OCI-LY3 (cell line): ENCODE data around the gene LAD1.

Experiments
- H2AFZ ChIP-seq: fragments of 200-600, 300-600 bp; shearing (Covaris generic); 2 replicates; pipeline ENCODE4 v1.6.0; 2014; ENCODE audit warnings: antibody characterized with exemption, low read depth, low read length
- H3K27ac ChIP-seq: fragments of 200-600, 300-600 bp; sonication (generic); 2 replicates; pipeline ENCODE4 v1.5.1; 2014; ENCODE audit warnings: mild to moderate bottlenecking, low read length, moderate library complexity, mixed read lengths
- H3K27me3 ChIP-seq: fragments of 200-600, 300-600 bp; sonication (generic); 2 replicates; pipeline ENCODE4 v1.6.1; 2014; ENCODE audit warnings: low read depth, low read length, mixed read lengths
- H3K36me3 ChIP-seq: fragments of 200-600, 300-600 bp; sonication (generic); replicated peaks from 2 replicates; pipeline ENCODE3; 2014; ENCODE audit warnings: low read depth, low read length, mixed read lengths
- H3K4me1 ChIP-seq: fragments of 300-600, 200-600 bp; sonication (generic); 2 replicates; pipeline ENCODE4 v1.6.1; 2014; ENCODE audit warnings: low read length, mixed read lengths
- H3K4me2 ChIP-seq: fragments of 200-600, 300-600 bp; sonication (generic); 2 replicates; pipeline ENCODE4 v1.6.1; 2014; ENCODE audit warnings: low read length, mixed read lengths
- H3K4me3 ChIP-seq: fragments of 300-600, 200-600 bp; sonication (generic); 2 replicates; pipeline ENCODE4 v1.5.1; 2014; ENCODE audit warnings: antibody characterized with exemption, mild to moderate bottlenecking, low read length, moderate library complexity
- H3K79me2 ChIP-seq: fragments of 300-600, 200-600 bp; shearing (Covaris generic); 2 replicates; pipeline ENCODE4 v1.6.1; 2014; ENCODE audit warnings: mild to moderate bottlenecking, low read length, mixed read lengths
- H3K9ac ChIP-seq: fragments of 300-600, 200-600 bp; shearing (Covaris generic); 2 replicates; pipeline ENCODE4 v1.6.0; 2014; ENCODE audit warnings: mild to moderate bottlenecking, low read length, moderate library complexity
- H3K9me3 ChIP-seq: fragments of 200-600, 300-600 bp; shearing (Covaris generic); 2 replicates; pipeline ENCODE4 v1.6.1; 2014; ENCODE audit warnings: low read length, mixed read lengths; ENCODE audit not compliant: insufficient read depth
- H4K20me1 ChIP-seq: fragments of 200-600, 300-600 bp; sonication (generic); 2 replicates; pipeline ENCODE4 v1.6.1; 2016; ENCODE audit warnings: low read length, mixed read lengths; ENCODE audit not compliant: insufficient read depth
- CTCF ChIP-seq: fragments of 200-600, 300-600 bp; sonication (generic); IDR thresholded peaks from 2 replicates; pipeline ENCODE4 v1.5.1; 2014; ENCODE audit warnings: antibody characterized with exemption, low read length, low read depth
- EZH2phosphoT487 ChIP-seq: fragments of 200-600 bp; shearing (Covaris generic); IDR thresholded peaks from 2 replicates; pipeline ENCODE4 v1.6.1; 2018; ENCODE audit warnings: antibody characterized with exemption, mixed run types, low read depth

Gene LAD1

GRCh38 chr1:201406831-201407406 lies 7.8 kb upstream of the LAD1 start:
- Histone ChIP-seq H3K4me1 (peaks cover 19% of the 10 kb centered on the region), H3K4me3 (no peak overlapping the region), H4K20me1 (no peaks in the 10 kb centered on the region), H3K9me3 (no peaks in the 10 kb centered on the region), H2AFZ (no peak overlapping the region), H3K9ac (no peak overlapping the region), H3K27me3 (peaks cover 50% of the 10 kb centered on the region), H3K79me2 (no peaks in the 10 kb centered on the region), H3K36me3 (no peaks in the 10 kb centered on the region), H3K27ac (no peak overlapping the region), H3K4me2 (no peak overlapping the region)
- TF ChIP-seq CTCF (no peak), EZH2phosphoT487 (no peak)

- H3K4me2 ChIP-seq, result no peak overlapping the region
- H3K4me1 ChIP-seq, result peaks cover 19% of the 10 kb centered on the region
- H3K79me2 ChIP-seq, result no peaks in the 10 kb centered on the region
- H3K27me3 ChIP-seq, result peaks cover 51% of the 10 kb centered on the region
- TF ChIP-seq CTCF (no peak), EZH2phosphoT487 (no peak)
- H2AFZ ChIP-seq, result no peak overlapping the region
- H3K9ac ChIP-seq, result no peak overlapping the region
- no peaks in the 10 kb centered on the region for H3K9me3 ChIP-seq
- H4K20me1 ChIP-seq, result no peaks in the 10 kb centered on the region
- H3K4me3 ChIP-seq, result no peak overlapping the region
- no peak overlapping the region for H3K27ac ChIP-seq
- no peaks in the 10 kb centered on the region for H3K36me3 ChIP-seq
Measured at GRCh38 chr1:201405484-201405831, 6.3 kb upstream of the LAD1 start.

- Histone ChIP-seq H3K9me3 (no peaks in the 10 kb centered on the region), H2AFZ (no peak overlapping the region), H3K27me3 (peaks cover 51% of the 10 kb centered on the region), H3K27ac (no peak overlapping the region), H3K4me2 (peak overlapping the region; percentile 49), H3K9ac (no peak overlapping the region), H3K4me1 (peaks cover 19% of the 10 kb centered on the region), H3K36me3 (no peaks in the 10 kb centered on the region), H3K4me3 (no peak overlapping the region), H4K20me1 (no peaks in the 10 kb centered on the region), H3K79me2 (no peaks in the 10 kb centered on the region)
- TF ChIP-seq CTCF (no peak), EZH2phosphoT487 (no peak)
Measured at GRCh38 chr1:201404722-201405483, 5.8 kb upstream of the LAD1 start.

- Histone ChIP-seq H2AFZ (no peak overlapping the region), H4K20me1 (no peaks in the 10 kb centered on the region), H3K36me3 (no peaks in the 10 kb centered on the region), H3K9me3 (no peaks in the 10 kb centered on the region), H3K27ac (no peak overlapping the region), H3K4me3 (0 out of 2 replicates have a peak overlapping the region, but pooled peaks have one; percentile 6), H3K4me1 (peaks cover 19% of the 10 kb centered on the region), H3K79me2 (no peaks in the 10 kb centered on the region), H3K27me3 (peaks cover 42% of the 10 kb centered on the region), H3K4me2 (peak overlapping the region; percentile 49), H3K9ac (no peak overlapping the region)
- TF ChIP-seq EZH2phosphoT487, result no peak
Measured at GRCh38 chr1:201404055-201404454, 4.9 kb upstream of the LAD1 start.
